ENCODE data around the gene GCNA.

- TF ChIP-seq CTCF (IDR thresholded peaks at IDR 0.05) (no peak), POLR2A (IDR thresholded peaks at IDR 0.05) (no peak), POLR2AphosphoS5 (IDR thresholded peaks at IDR 0.05) (no peak)
Observed at GRCh38 chrX:71545364-71545763, 32.9 kb upstream of the GCNA start.

Measured in gastroesophageal sphincter (tissue), 3 donors.